ENCODE results near the gene PLXDC2.

Gene PLXDC2

DNA sequence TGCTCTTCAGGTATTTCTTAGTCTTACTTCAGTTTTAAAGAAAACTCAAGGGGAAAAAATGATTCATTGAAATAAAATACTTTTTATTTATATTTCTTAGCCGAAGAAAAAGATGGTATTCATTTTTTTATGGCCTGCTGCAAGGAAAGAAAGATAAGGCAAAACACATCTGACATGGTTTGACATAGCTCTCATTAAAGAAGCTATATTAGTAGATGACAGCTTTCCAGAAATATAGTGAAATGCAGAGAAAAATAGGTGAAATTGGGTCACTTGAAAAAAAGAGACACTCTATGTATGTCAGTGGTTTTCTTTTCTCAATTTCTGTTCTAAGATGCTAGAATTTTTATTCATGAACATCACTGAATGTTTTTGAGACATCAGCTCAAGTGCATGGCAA is 438.3 kb downstream of the PLXDC2 start:
- no peak for DNase-seq

DNA sequence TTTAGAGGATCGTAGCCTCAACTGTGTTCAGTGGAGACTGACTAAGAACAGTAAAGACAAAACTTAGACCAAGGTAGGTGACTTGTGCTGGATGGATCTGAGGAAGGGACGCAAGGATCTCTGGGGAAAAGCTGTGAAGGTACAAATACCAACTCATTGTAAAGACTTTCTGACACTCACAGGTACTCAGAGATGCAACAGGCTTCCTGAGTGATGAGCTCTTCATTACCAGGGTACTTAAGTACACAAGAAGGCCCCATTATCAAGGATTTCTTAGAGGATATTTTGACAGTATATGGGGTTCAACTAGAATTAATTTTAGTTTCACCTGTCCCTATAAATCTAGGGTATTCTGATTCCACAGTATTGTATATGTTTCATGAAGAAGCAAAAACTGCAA is 440.7 kb downstream of the PLXDC2 start:
- DNase-seq = no peak

DNA sequence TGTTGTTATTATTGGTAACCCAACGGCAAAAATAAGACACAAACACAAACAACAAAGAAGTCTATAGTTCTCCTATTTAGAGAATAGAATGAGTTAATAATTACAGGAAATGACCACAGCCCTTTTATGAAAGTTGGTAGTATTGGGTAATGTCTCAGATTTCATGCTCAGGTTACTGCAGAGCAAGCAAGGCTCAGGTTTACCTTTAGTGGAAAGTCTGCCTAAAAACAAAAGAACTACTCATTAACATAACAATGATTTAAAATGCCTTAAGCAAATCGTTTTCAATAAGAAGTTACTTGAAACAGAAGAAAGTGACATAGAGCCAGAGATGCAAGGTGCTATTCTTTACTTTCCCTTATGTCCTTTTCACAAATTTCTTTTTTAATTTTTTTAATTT is 441.2 kb downstream of the PLXDC2 start:
- no peak for DNase-seq

DNA sequence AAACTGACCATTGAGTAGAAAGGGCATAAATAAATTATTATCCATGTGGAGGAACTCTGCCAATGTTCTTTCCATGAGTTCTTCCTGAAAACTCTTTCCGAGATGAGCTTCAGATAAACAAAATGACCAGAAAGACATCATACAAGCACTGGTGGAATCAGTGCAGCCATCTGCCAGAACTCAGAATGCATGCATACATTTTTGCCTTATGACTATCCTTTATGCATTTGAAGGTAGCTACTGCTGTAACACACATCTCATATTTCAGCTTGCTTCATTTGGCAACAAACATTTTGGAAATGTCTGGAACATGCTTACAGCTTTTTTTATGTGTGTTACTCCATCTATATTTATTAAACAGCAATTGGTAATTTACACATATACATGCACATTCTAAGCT is 448.9 kb downstream of the PLXDC2 start:
- DNase-seq = no peak

DNA sequence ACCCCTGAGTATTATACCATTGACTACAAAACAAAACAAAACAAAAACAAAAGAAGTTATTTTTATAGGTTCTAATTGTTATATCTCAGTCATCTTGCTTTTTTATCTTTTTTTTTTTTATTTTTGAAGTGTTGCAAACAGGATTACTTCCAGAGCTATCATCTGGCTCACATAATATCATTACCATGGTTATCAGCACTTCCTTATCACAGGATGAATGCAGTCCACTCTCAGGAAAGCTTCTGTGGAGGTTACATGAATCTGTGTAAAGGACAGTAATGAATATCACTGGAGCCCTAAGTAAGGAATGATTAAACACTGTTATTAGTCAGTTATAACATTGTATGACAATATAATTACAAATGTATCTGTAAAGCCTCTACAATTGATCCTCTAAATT is 451.5 kb downstream of the PLXDC2 start:
- no peak for DNase-seq

DNA sequence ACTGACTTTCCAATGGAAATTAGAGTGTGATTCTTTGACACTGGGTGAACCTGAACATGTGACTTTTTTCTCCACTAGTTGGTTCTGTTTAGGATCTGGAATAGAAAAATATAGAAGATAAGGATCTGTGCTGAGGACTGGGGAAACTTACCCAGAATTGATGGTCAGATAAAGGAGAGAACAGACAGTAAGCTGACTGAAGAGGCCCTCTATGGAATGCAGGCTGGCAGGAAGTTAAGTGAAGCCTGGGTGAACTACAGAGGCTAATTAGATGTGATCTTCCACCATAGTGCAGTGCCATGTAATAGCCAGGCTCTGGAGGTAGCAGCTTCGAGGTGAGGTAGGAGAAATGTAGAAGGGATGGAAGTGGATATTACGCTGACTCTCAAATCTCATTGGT is 455.3 kb downstream of the PLXDC2 start:
- no peak for DNase-seq

DNA sequence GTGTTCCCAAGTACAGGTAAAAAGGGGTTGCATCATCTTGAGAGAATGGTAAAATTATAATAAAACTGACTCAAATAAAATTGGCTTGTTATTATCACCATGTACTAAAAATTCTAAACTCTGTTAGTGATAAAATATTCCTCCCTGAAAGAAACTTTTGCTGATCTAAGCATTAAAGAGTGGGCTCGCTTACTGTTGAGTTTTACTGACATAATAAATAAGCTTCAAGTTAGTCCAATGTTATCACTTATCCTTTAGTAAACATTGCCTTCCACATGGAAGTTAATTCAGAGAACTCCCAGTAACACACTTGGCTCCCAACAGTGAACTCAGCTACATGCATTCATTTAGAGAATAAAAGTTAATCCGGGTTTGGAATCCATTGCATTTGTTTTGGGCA is 456.4 kb downstream of the PLXDC2 start:
- DNase-seq = no peak

DNA sequence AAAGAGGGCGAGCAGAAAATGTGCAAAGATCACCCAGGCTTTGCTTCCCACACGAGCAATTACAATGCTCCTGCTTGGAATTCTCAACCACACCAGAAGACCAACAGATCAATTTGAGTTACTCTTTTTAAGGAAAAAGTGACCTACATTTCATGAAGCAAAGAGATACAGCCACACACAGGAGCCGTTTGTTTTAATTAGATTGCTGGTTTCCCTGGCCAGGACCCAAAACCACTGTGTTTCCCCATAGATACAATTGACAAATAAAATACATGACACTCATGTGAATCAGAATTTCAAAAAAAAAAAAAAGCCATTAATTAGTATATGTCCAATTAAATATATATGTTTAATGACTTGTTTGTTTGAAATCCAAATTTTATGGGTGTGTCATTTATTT is 458.3 kb downstream of the PLXDC2 start:
- peak in 1 of 58 donors; percentile 11 for DNase-seq

DNA sequence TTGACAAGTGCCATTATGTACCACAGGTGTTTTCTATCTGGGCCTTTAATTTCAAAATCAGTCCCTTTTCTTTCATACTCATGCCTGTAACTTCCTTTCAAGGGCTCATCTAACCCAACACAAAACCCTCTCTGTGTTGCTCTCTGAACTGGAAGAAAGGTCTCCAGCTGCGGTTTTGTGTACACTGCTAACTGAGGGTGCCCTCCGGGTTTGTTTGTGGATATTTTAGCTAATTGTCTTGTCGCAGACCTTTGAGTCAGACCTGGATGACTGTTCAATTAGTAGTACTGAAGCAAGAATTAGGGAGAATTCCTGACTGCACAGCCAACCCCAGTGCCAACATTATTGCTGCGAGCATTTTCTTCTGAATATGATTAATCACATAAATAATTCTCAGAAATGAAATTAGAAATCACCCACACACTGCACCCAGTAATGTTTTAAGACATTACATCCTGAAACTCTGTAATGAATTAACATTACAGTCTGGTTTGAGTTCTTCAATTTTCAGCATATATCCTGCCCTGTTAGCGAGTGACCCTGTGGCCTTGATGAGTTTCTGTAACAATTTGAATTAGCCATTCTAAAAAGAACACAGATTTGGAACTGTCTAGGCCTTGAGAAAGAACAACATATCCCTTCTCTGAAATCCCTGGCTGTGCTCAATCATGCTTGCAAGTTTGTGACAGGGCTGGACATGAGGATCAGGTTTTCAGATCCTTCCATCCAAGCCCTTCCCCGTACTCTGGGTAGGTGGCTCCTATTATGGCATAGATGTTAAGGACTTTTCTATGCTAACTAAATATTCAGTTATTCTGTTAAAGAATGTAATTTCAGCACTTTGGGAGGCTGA is 460.1 kb downstream of the PLXDC2 start:
- DNase-seq = peak in 3 of 58 donors; percentile 20 to 36 (median 24)

DNA sequence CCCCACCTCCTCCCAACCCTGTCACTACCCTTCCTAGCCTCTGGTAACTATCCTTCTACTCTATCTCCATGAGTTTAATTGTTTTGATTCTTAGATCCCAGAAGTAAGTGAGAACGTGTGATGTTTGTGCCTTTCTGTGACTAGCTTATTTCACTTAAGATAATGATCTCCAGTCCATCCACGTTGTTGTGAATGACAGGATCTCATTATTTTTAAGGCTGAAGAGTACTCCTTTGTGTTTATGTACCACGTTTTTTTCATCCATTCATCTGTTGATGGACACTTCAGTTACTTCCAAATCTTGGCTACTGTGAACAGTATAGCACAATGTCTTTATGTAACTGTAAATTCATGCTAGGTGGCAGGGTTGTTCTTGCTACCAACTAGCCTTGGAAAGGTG is 461.6 kb downstream of the PLXDC2 start:
- DNase-seq = no peak

DNA sequence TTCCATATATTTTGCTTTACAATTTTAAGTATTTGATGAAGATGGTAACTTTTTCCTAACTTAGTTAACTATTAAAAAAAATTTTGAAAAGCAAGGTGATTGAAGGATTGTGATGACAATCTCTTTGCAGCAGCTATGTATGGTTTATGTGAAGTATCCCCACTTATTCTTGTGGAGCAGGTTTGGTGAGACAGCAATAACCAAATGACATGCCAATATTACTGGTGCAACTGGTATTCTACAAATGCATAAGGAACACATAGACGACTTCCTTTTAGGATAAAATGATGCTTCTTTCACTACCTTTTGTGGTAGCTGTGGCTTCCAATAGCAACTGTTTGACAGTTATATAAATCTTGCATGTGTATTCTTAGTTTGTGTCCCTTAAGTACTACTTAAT is 465.3 kb downstream of the PLXDC2 start:
- DNase-seq = no peak

DNA sequence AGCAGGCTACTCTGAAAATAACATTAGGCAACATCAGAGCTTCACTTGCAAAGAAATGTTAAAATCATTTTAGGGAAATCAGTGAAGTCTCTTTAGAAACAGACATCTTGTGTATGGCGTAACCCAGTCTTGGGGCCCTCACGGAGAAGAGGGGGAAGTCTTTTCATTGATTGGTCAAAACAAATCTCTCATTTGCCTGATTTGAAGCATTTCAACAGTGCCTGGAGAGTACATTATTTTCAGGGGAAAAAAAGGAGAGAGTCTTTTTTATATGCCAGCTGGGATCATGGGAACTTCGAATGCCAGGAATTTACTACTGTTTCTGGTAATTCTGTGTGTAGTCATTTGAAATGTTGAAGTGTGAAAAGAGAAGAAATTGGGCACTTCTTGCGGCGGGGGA is 471.4 kb downstream of the PLXDC2 start:
- DNase-seq = peak in 4 of 58 donors; percentile 28 to 73 (median 44)

DNA sequence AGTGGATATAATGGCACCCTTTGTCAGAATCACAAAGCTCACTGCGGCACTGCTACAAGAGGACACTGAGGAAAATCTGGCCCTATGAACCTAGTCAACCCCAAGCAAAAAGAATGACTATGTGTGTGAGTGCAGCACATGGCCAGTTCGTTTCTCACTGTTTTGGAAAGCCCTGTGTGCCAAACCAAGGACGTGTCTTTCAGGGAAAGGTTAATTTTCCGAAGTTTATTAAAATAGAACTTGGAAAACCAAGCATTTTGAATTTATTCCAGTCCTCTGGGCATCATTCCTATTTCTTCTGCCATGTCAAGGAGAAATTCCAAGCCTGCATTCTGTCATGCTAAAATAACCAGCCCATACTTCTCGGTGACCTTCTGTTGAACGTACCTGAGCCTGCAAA is 471.8 kb downstream of the PLXDC2 start:
- DNase-seq = peak in 32 of 58 donors; percentile 2 to 74 (median 26)

DNA sequence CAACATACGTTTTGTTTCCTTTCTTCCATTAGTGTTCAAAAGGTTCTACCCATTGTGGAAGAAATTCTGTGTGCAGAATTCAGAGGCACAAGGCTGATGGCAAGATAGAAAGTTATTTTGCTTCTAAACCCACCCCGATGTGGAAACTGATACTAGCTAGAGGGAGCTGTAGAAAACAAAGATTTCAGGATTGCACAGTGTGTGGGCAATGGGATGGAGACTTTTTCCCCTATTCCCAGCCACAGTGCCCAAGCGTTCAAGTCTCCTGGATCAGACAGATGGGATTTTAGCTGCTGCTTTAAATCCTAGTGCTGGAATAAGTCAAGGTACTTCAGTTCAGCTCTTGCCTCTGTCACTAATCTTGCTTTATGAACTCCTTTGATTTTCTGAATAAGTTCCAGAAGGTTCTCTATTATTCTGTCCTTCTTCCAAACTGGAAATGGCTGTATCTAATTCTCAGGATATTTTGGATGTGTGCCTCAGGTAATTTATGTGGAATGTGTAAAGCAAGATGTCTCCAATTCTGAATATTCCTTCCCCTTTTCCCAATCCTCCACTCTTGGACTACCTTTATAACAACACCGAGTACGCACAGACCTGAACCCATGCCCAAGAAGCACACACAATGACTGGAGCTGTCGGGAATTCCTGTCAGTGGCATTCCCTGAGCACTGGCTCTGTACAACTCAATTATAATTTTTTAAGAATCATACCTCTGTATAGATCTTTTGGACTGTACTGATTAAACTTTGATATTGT is 473.0 kb downstream of the PLXDC2 start:
- no peak for DNase-seq

DNA sequence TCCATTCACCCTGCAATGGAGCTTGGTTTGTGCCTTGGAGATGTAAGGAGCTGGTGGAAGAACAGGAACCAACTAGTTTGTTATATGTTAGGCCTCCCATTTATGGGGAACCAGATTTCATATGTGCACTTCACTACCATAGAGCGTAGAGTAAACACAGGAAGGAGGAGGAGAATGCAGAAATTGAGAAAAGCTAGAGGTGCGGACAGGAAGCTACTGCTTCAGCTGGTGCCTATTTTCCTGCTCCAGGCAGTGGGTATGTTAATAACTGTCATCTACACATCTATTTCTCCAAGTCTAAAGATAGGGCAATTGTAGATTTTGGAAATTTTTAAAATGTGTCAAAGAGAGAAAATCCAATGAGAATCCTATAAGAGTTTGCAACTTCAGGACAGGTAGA is 482.2 kb downstream of the PLXDC2 start:
- no peak for DNase-seq

DNA sequence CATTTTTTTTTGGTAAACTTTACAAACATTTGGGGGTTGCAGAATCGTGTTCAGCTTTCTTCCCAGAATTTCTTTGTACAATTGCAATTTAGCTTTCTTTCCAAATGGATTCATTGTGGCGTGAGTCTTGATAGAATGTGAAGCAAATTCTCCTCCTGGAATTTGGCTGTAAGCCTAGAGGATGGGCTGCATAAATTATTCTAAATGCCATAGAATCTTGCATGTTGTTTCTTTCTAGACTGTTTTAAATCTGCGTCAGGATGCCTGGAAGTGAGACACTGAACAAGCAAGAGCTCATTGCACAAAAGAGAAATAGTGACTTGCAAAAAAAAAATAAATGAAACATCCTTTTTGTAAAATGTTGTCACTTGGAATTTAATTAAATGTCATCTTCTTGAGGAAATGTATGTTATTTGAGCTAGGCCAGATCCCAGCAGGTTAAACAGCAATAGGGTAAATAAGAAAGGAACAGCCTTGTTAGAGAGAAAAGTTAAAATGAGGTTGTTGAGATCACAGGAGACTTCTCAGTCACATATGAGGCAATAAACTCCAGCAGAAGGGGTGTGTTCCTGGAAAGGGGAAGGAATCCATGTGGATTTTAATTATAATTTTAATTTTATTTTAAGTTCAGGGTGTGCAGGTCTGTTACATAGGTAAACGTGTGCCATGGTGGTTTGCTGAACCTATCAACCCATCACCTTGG is 483.0 kb downstream of the PLXDC2 start:
- DNase-seq = no peak

DNA sequence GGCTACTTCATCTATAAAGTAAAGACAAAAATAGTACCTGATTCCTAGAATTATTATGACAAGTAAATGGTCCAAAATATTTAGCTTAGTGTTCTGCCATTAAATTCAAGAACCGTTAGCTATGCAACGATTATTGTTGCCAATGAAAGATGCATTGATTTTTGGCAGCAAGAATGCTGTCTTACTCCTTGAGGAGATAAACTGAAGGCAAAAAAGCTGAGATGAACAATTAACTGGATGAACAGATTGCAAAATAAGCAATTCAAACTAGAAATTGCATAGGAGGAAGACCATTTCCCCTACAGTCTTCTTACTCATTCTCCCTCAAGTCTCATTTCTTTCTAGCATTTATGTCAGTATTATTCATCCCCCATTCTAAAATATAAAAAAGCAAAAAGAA is 484.5 kb downstream of the PLXDC2 start:
- no peak for DNase-seq

DNA sequence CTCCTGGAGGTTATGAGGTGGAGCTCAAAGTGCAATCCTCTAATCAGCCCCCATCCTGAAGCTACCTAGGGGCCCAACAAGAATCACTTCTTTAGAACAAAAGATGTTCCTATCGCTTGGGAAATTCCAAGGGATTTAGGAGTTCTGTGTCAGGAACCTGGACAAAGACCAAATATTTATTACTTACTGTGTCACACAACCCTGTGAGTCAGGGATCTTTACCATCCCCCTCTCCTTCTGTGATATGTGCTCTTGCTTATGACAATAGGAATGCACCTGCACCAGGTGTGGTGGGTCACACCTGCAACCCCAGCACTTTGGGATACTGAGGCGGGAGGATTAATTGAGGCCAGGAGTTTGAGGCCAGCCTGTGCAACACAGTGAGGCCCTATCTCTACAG is 485.8 kb downstream of the PLXDC2 start:
- DNase-seq = no peak

DNA sequence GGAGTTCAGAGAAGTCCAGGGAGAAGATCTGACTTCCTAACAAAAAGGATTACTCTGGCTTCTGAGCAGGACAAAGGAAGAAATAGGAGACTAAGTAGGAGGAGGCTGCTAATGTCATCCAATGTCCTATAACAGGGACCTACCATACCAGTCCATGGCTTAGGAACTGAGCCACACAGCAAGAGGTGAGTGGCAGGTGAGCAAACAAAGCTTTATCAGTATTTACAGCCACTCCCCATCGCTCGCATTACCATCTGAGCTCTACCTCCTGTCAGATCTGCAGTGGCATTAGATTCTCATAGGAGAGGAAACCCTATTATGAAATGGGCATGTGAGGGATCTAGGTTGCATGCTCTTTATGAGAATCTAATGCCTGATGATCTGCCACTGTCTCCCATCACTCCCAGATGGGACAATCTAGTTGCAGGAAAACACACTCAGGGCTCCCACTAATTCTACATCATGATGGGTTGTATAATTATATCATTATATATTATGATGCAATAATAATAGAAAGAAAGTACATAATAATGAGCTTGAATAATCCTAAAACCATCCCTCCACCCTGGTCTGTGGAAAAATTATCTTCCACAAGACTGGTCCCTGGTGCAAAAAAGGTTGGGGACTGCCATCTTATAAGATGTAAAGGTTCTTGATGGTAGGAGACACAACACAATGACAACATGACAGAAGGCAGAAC is 487.4 kb downstream of the PLXDC2 start:
- DNase-seq = no peak

DNA sequence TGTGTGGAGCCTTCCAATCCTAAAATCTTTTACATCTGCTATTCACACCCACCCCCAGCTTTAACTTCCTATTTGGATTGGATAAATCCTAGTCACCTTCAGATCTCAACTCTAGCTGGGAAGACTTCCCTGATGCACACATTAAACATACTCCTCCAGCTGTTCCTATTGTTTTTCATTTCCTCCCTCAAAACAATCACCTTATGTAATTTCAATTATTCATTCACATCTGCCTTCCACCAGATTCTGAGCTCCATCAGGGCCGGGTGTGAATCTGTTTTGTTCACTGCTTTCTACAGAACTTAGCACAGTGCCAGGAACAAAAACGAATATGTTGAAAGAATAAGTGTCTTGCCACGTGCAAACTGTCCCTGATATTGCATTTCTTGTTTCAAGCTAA is 497.4 kb downstream of the PLXDC2 start:
- DNase-seq = peak in 4 of 58 donors; percentile 21 to 32 (median 28)

DNA sequence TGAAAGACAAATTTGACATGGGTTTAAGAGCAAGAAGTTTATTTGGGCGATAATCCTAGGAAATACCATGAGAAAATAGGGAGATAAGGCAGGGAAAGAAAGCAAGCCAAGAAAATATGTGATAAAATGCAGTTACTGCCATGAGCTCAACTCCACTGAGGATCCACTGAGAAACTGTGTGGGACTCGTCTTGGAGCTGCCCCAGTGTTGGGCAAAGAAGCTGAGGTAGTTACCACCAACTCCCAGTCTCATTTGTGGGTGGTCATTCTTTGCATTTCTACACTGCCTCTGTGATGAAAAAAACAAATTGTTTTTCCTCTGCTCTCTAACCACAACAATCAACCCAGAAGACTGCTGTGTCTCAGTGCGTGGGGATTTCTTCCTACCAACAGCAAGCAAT is 498.2 kb downstream of the PLXDC2 start:
- peak in 14 of 58 donors; percentile 3 to 58 (median 16) for DNase-seq
